Ovary (tissue), 3 donors: ENCODE data around the gene AMMECR1L.

ENCODE experiments used
- EP300 ChIP-seq: sonication (generic); formaldehyde crosslinking; IDR thresholded peaks from one replicate; pipeline ENCODE4 v1.6.1; 2017; ENCODE audit warnings: antibody characterized with exemption
- POLR2A ChIP-seq: fragments of 450-650 bp; IDR thresholded peaks from one replicate; pipeline ENCODE4 v1.6.1; 2017; ENCODE audit warnings: antibody characterized with exemption, mild to moderate bottlenecking, moderate library complexity
- TF ChIP-seq, protein P1 (sequence below), 3 donors: fragments of 450-650 bp in 2 of 3; fragments of 200-600 bp in 1 of 3; IDR thresholded peaks; one replicate each; pipeline versions ENCODE4 v1.5.1 to v1.8.0; 2016 to 2022; ENCODE audit warnings: antibody characterized with exemption in 3 of 3, mild to moderate bottlenecking in 1 of 3
- donor health status: DM: no; HTN: no; CAD: no.

DNA sequence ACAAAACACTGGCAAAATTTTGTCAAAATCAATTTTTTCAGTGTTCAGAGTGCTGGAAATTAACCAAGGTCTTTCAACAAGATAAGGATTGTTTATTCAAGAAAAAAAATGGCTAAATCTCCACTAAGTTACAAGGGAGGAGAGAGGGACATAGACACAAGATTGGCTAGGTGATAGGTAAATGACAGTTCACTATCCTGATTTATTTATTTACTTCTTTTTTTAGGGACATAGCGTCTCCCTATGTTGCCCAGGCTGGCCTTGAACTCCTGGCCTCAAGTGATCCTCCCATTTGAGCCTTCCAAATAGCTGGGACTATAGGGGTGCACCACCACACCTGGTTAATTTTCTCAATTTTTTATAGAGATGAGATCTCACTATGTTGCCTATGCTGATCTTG is 71.1 kb downstream of the AMMECR1L start:
- TF ChIP-seq, protein P1, sequence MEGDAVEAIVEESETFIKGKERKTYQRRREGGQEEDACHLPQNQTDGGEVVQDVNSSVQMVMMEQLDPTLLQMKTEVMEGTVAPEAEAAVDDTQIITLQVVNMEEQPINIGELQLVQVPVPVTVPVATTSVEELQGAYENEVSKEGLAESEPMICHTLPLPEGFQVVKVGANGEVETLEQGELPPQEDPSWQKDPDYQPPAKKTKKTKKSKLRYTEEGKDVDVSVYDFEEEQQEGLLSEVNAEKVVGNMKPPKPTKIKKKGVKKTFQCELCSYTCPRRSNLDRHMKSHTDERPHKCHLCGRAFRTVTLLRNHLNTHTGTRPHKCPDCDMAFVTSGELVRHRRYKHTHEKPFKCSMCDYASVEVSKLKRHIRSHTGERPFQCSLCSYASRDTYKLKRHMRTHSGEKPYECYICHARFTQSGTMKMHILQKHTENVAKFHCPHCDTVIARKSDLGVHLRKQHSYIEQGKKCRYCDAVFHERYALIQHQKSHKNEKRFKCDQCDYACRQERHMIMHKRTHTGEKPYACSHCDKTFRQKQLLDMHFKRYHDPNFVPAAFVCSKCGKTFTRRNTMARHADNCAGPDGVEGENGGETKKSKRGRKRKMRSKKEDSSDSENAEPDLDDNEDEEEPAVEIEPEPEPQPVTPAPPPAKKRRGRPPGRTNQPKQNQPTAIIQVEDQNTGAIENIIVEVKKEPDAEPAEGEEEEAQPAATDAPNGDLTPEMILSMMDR (IDR thresholded peaks at IDR 0.05) = no peak
- TF ChIP-seq POLR2A = no peak
- TF ChIP-seq EP300 = no peak
